GM12891 (cell line): Measurements from ENCODE around the gene CTDP1.

ENCODE experiments used
- PAX5 ChIP-seq: IDR thresholded peaks from 2 replicates; pipeline ENCODE4 v1.6.1; 2011; ENCODE audit warnings: low read length, moderate library complexity, mild to moderate bottlenecking; ENCODE audit not compliant: insufficient read depth, severe bottlenecking
- POLR2A ChIP-seq: IDR thresholded peaks from 2 replicates; pipeline ENCODE4 v1.6.1; 2011; ENCODE audit warnings: low read depth, low read length, control low read depth
- POLR2AphosphoS5 ChIP-seq: IDR thresholded peaks from 2 replicates; pipeline ENCODE4 v1.6.1; 2011; ENCODE audit warnings: low read depth, low read length, control low read depth
- POU2F2 ChIP-seq: IDR thresholded peaks from 2 replicates; pipeline ENCODE4 v1.6.1; 2011; ENCODE audit warnings: low read depth, mild to moderate bottlenecking, control low read depth, low read length, moderate library complexity
- SPI1 ChIP-seq: IDR thresholded peaks from 2 replicates; pipeline ENCODE4 v1.6.1; 2011; ENCODE audit warnings: low read depth, low read length, control low read depth
- TAF1 ChIP-seq: IDR thresholded peaks from 2 replicates; pipeline ENCODE4 v1.6.1; 2011; ENCODE audit warnings: low read depth, low read length, control low read depth

GRCh38 chr18:79763407-79763806 is 83.8 kb downstream of the CTDP1 start:
- TF ChIP-seq POLR2AphosphoS5 (no peak), POLR2A (no peak), POU2F2 (no peak), TAF1 (no peak), PAX5 (no peak), SPI1 (no peak)
